Muscle layer of colon (tissue), 2 donors: Measurements from ENCODE around the gene GPC6.

Experiments used
- H3K27ac ChIP-seq: one replicate; pipeline ENCODE4 v1.7.0; 2013; ENCODE audit warnings: low read depth, mild to moderate bottlenecking, low read length, moderate library complexity
- H3K27me3 ChIP-seq, 2 donors: one replicate each; pipeline ENCODE4 v1.7.0; 2013; ENCODE audit warnings: low read length in 2 of 2, mild to moderate bottlenecking in 2 of 2; ENCODE audit not compliant: insufficient read depth in 2 of 2, control insufficient read depth in 1 of 2
- H3K36me3 ChIP-seq: one replicate; pipeline ENCODE4 v1.7.0; 2013; ENCODE audit warnings: mild to moderate bottlenecking, low read length; ENCODE audit not compliant: insufficient read depth
- H3K4me1 ChIP-seq: one replicate; pipeline ENCODE4 v1.7.0; 2013; ENCODE audit warnings: mild to moderate bottlenecking, low read length; ENCODE audit not compliant: insufficient read depth
- H3K4me3 ChIP-seq, 2 donors: one replicate each; pipeline ENCODE4 v1.7.0; 2013; ENCODE audit warnings: low read length in 2 of 2, low read depth in 1 of 2, mild to moderate bottlenecking in 1 of 2, moderate library complexity in 1 of 2
- H3K9ac ChIP-seq: one replicate; pipeline ENCODE4 v1.7.0; 2013; ENCODE audit warnings: low read length
- H3K9me3 ChIP-seq: one replicate; pipeline ENCODE4 v1.7.0; 2013; ENCODE audit warnings: mild to moderate bottlenecking, low read length
- donor health status: abdominal sarcoma.
- donor health status: Adenocarcinoma of cecum.

GPC6 gene

DNA sequence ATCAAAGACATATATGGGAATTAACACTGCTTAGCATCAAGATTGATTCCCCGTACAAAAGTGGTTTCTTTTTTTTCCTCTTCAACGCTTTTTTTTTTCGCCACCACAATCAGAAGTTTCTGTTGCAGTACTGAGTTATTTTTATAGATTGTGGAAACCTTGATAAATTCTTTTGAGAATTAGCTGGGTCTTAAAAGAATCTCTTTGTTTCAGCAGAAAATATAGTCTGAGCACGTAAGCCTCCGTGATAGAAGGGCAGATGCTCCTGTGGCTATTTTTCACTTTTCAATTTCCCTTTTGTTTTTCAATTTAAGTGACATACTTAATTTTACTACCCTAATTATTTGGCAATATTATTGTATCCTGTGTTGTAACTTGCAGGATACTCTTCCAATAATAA, 721.0 kb downstream of the GPC6 start:
- H3K9me3 ChIP-seq = no peaks in the 10 kb centered on the region
- peaks cover 24% of the 10 kb centered on the region for H3K4me1 ChIP-seq
- no peak overlapping the region for H3K9ac ChIP-seq
- H3K27me3 ChIP-seq = no peaks in the 10 kb centered on the region
- no peak overlapping the region for H3K4me3 ChIP-seq
- H3K27ac ChIP-seq = no peak overlapping the region
- no peaks in the 10 kb centered on the region for H3K36me3 ChIP-seq

DNA sequence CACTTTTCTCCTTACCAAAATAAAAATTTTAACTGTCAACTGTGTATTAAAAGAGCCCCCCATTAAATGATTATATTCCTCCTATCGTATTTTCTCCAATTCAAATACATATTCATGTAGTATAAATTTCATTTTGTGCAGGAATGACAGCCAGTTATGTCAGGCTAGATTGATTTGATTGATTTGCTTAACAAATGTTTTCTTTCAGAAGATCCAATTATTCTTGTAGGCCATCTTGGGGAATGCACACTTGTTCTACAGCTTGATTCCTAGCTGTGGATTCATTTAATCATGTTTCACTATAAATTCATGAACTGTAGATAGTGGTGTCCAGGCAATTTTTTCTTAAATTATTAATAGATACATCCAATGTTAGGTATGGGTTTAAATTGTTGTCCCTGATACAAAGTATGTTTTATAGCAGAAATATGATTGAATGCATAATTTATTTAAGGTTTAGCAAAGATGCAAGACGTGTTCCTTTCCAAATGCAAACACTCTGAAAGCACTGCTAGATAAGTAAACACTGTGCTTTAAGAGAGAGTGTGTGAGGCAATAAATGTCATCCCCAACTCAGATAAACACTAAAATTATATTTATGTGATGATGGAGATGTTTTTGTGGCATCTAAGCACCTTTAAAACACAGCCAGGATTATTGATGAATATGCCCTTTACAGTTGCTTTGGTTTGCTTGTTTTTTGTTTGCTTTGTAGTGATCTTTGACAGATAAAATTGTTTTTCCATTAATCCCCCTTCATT, 721.7 kb downstream of the GPC6 start:
- Histone ChIP-seq H3K4me3 (no peak overlapping the region), H3K27ac (no peak overlapping the region), H3K9me3 (no peaks in the 10 kb centered on the region), H3K9ac (no peak overlapping the region), H3K36me3 (no peaks in the 10 kb centered on the region), H3K4me1 (peaks cover 24% of the 10 kb centered on the region), H3K27me3 (no peaks in the 10 kb centered on the region)

DNA sequence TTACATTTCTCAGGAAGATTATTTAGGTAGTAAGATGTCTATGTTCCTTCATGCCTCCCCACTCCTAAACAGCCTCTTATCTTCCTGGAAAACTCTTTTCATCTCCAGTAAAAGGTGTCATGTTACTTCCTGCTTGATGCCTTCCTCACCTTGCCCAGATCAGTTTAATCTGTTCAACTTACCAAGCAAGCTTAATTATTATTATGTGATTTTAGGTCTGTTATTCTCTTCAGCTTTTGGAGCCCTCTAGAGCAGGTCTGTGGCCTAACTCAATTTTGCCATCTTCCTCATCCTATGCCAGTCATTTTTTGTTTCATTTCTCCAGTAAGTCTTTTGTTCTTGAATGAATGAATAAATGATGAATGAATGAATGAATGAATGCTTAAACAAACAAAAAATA, 724.5 kb downstream of the GPC6 start:
- H3K9ac ChIP-seq = no peak overlapping the region
- H3K4me1 ChIP-seq = peaks cover 26% of the 10 kb centered on the region
- no peaks in the 10 kb centered on the region for H3K9me3 ChIP-seq
- no peak overlapping the region for H3K27ac ChIP-seq
- no peaks in the 10 kb centered on the region for H3K27me3 ChIP-seq
- no peak overlapping the region for H3K4me3 ChIP-seq
- H3K36me3 ChIP-seq = no peaks in the 10 kb centered on the region

DNA sequence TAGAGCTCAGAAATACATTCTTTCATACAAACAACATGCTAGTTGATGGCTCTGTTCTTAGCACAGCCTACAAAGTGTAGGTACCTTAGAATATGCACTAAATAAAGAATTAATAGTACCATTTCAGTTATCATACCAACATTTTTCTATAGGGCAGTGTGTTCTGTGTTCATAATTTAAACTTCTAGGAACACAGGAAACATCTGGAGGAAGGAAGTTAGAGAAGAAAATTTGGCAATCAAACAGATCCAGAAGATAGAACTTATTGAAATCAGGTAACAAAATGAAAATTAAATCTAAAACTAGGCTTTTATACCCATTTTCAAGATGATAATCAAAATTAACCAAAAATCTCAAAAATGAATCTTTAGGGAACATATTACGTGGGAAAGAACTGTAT, 725.3 kb downstream of the GPC6 start:
- Histone ChIP-seq H3K9ac (no peak overlapping the region), H3K9me3 (no peaks in the 10 kb centered on the region), H3K4me1 (peaks cover 31% of the 10 kb centered on the region), H3K4me3 (no peak overlapping the region), H3K27me3 (no peaks in the 10 kb centered on the region), H3K36me3 (no peaks in the 10 kb centered on the region), H3K27ac (no peak overlapping the region)

DNA sequence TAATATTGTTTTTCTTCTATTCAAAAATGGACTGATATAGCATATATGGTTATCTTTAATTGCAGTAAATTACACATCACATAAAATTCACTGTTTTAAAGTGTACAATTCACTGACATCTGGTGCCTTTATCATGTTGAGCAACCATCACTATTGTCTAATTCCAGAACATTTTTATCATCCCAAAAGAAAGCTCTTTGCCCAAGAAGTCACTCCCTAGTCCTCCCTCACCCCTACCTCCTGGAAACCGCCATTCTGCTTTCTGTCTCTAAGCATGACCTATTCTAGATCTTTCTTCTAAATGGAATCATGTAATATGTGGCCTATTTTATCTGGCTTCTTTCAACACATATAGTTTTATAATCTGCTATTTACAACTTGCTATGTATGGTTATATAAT, 727.2 kb downstream of the GPC6 start:
- Histone ChIP-seq H3K36me3 (no peaks in the 10 kb centered on the region), H3K4me3 (no peak overlapping the region), H3K9me3 (no peaks in the 10 kb centered on the region), H3K27ac (no peak overlapping the region), H3K27me3 (no peaks in the 10 kb centered on the region), H3K9ac (no peak overlapping the region), H3K4me1 (peaks cover 22% of the 10 kb centered on the region)

DNA sequence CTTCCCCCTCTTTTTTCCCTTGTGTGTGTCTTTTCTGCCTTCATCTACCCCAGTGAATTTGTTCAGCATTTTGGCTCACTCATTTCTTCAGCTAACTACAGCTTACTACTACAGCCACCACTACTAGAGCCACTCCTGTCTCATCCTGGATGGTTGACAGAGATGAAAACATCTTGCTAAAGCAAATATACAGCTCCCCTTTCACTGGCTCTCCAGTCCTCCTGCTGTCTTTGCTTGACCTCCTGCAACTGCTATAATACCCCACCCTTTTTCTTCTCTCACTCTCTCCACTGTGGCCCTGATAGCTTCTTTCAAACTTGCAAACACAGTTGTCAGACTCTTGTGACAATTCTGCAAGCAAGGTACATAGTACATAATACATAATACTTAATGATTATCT, 729.3 kb downstream of the GPC6 start:
- no peak overlapping the region for H3K27ac ChIP-seq
- H3K9ac ChIP-seq = no peak overlapping the region
- H3K9me3 ChIP-seq = no peaks in the 10 kb centered on the region
- no peaks in the 10 kb centered on the region for H3K36me3 ChIP-seq
- H3K27me3 ChIP-seq = no peaks in the 10 kb centered on the region
- H3K4me1 ChIP-seq = peaks cover 13% of the 10 kb centered on the region
- H3K4me3 ChIP-seq = no peak overlapping the region

DNA sequence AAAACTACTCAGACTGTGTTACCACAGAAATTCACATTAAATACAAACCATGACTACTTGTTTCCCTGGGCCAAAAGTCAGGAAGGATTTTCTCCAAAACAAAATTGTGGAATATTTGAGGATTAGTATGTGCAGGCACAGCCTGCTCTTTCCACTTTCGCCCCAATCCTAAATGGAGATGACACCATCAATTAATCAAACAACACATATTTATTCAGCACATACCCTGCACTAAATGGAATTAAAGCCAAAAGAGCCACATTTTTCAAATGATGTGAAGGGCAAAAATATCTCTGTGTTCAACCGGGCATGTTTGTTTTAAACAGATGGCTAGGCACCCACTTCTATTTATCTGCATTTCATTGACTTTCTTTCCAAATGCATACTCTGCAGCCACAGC, 729.8 kb downstream of the GPC6 start:
- H3K4me3 ChIP-seq = no peak overlapping the region

DNA sequence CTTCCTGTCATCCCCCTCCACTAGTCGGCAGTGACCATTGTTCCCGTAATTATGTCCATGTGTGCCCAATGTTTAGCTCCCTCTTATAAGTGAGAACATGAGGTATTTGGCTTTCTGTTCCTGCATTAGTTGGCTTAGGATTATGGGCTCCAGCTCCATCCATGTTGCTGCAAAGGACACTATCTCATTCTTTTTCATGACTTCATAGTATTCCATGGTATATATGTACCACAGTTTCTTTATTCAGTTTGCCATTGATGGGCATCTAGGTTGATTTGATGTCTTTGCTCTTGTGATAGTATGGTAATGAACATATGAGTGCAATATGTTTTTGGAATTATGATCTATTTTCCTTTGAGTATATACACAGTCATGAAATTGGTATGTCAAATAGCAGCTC, 730.8 kb downstream of the GPC6 start:
- H3K27ac ChIP-seq = no peak overlapping the region
- peaks cover 7% of the 10 kb centered on the region for H3K4me1 ChIP-seq
- no peaks in the 10 kb centered on the region for H3K9me3 ChIP-seq
- no peak overlapping the region for H3K9ac ChIP-seq
- no peak overlapping the region for H3K4me3 ChIP-seq
- no peaks in the 10 kb centered on the region for H3K27me3 ChIP-seq
- H3K36me3 ChIP-seq = no peaks in the 10 kb centered on the region

More for the DNA sequence above, 729.8 kb downstream of the GPC6 start:
- no peak overlapping the region for H3K9ac ChIP-seq
- peaks cover 13% of the 10 kb centered on the region for H3K4me1 ChIP-seq
- no peaks in the 10 kb centered on the region for H3K9me3 ChIP-seq
- no peaks in the 10 kb centered on the region for H3K36me3 ChIP-seq
- H3K27ac ChIP-seq = no peak overlapping the region
- H3K27me3 ChIP-seq = no peaks in the 10 kb centered on the region

DNA sequence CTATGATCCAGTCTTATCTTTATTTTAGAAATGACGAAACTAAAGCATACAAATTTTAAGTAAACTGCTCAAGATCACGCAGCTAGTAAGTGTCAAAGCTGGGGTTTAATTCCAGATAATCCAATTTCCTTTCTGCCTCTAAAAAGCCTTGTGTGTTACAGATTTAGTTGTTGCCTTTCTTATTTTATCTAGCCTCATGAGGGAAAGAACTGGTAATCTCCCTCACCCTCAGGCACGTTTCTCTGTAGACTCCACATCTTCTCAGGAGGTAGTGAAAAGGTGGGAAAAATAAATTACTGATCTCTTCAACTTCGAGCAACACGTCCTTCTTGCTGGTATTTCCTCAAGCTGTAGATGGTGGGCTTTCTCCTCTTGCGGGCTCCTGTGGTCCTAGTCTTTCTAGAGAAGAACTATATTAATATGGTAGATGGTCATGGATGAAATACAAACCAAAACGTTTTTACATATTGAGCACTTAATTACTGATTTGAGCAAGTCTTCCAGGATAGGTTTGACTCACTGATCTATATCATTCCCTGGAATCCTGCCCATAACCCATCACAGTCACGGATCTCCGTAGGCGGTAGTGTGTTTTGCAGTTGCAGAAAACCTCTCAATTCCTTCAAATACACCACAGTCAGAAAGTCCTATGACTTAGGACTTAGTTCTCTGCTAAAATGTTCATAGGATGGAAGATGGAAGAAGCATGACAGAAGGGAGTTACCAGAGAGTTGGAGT, 733.4 kb downstream of the GPC6 start:
- Histone ChIP-seq H3K9me3 (no peaks in the 10 kb centered on the region), H3K27ac (no peak overlapping the region), H3K36me3 (no peaks in the 10 kb centered on the region), H3K9ac (no peak overlapping the region), H3K27me3 (no peaks in the 10 kb centered on the region), H3K4me1 (peaks cover 7% of the 10 kb centered on the region), H3K4me3 (no peak overlapping the region)

DNA sequence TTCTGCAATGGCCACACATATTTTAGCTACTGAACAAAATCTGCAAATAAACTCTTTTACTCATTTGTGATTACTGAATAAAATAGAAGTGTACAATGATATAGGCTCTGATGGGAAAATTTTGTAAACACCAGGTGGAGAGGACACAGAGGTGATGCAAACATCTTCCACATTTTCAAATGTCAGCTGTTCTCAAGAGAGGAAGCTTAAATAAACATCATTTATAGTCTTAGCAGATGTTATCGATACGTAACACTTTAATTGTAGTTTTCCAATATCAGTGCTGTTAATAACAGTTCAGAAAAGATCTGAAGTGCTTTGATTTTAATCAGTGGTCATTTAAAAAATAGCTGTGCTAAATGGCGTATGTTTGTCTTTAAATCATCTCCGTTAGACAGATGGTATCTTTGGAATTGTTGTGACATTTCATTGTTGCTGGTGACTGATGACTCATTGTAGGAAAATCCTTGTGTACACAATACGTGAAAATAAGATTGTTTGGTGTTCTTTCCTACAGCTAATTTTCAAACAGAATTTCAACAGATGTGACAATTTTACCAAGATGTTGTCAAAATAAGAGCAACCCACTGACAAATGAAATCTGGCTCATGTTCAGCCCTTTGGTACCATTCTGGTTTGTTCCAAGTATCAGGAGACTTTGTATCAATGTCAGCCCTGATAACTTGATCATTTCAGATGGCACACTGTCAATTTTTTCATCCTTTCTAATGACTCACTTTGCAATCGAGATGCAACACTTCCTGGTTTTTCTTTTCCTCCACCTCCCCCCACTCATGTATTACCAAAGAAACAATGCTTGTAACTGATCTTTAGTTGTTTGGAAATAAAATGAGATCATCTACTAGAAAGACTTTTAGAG, 736.9 kb downstream of the GPC6 start:
- Histone ChIP-seq H3K36me3 (no peaks in the 10 kb centered on the region), H3K4me3 (no peak overlapping the region), H3K9ac (no peak overlapping the region), H3K27me3 (no peaks in the 10 kb centered on the region), H3K27ac (no peak overlapping the region), H3K4me1 (no peaks in the 10 kb centered on the region), H3K9me3 (no peaks in the 10 kb centered on the region)

DNA sequence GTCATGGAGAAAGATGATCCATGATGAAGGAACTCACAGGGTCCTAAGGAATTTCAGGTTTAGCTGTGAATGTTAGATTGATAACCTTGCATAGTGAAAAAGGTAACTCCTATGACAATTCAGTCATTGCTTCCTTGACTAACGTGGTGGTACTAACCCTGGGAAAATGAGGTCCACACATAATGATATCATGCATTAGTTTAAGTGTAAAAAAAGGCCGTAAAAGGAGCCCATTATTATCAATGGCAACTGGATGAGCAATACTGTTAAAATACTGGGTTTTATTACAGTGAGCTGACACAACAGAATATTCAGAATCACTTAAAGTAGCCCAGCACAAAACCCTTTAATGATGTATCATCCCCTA, 737.5 kb downstream of the GPC6 start:
- Histone ChIP-seq H3K4me3 (no peak overlapping the region), H3K9me3 (no peaks in the 10 kb centered on the region), H3K27ac (no peak overlapping the region), H3K36me3 (no peaks in the 10 kb centered on the region), H3K4me1 (no peaks in the 10 kb centered on the region), H3K27me3 (no peaks in the 10 kb centered on the region), H3K9ac (no peak overlapping the region)
